A549 (cell line): ENCODE results near the gene GPBP1.

ENCODE experiments used
- BHLHE40 ChIP-seq: IDR thresholded peaks from 2 replicates; pipeline ENCODE4 v1.6.1; 2012; ENCODE audit warnings: low read depth, low read length, inconsistent platforms
- CEBPB ChIP-seq, 2 experiments: fragments of >200 bp in 1 of 2; sonication (Bioruptor Twin) in 1 of 2; formaldehyde crosslinking in 1 of 2; IDR thresholded peaks; 2 replicates each; pipeline ENCODE4 v1.6.1; 2012 to 2016
- EP300 ChIP-seq, 2 experiments: fragments of >200 bp; sonication (Bioruptor Twin); formaldehyde crosslinking; IDR thresholded peaks; 2 replicates in 1 of 2; 3 replicates in 1 of 2; pipeline ENCODE4 v1.6.1; 2016 to 2017
- FOSB ChIP-seq: fragments of 250-450 bp; sonication (Bioruptor Pico); IDR thresholded peaks from 2 replicates; pipeline ENCODE4 v1.5.0; 2020; ENCODE audit warnings: mild to moderate bottlenecking, moderate library complexity
- FOSL2 ChIP-seq, 2 experiments: fragments of 450-650 bp in 1 of 2; fragments of >200 bp in 1 of 2; sonication (Bioruptor Twin) in 1 of 2; formaldehyde crosslinking; IDR thresholded peaks; 2 replicates each; pipeline versions ENCODE4 v1.5.0 to v1.6.1; 2016 to 2020; ENCODE audit warnings: mild to moderate bottlenecking in 1 of 2, moderate library complexity in 1 of 2
- KDM1A ChIP-seq: fragments of 200-600 bp; sonication (generic); IDR thresholded peaks from 2 replicates; pipeline ENCODE4 v1.6.1; 2016; ENCODE audit warnings: low read depth, mild to moderate bottlenecking
- MAFK ChIP-seq: fragments of 450-650 bp; IDR thresholded peaks from 2 replicates; pipeline ENCODE4 v1.6.1; 2014; ENCODE audit not compliant: partially characterized antibody
- POLR2A ChIP-seq: IDR thresholded peaks from 2 replicates; pipeline ENCODE4 v1.6.1; 2012; ENCODE audit warnings: mild to moderate bottlenecking, low read length
- ZFP36 ChIP-seq: fragments of 450-650 bp; IDR thresholded peaks from 2 replicates; pipeline ENCODE4 v1.6.1; 2014; ENCODE audit warnings: borderline replicate concordance; ENCODE audit not compliant: partially characterized antibody
- TF ChIP-seq, protein P1 (sequence below): fragments of >200 bp; sonication (Bioruptor Twin); formaldehyde crosslinking; IDR thresholded peaks from 3 replicates; pipeline ENCODE4 v1.5.1; 2016
- TF ChIP-seq, protein P2 (sequence below): fragments of 200-600 bp; sonication (generic); IDR thresholded peaks from 2 replicates; pipeline ENCODE4 v1.6.1; 2016; ENCODE audit warnings: antibody characterized with exemption, mild to moderate bottlenecking, moderate library complexity

DNA sequence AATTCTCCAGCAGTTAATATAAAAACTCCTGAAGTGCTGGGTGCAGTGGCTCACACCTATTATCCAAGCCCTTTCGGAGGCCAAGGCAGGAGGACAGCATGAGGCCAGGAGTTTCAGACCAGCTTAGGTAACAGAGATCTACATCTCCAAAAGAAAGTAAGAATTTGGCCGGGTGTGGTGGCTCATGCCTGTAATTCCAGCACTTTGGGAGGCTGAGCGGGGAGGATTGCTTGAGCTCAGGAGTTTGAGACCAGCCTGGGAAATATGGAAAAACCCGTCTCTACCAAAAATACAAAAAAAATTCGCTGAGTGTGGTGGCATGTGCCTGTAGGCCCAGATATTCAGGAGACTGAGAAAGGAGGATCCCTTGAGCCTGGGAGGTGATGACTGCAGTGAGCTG is 6.7 kb upstream of the GPBP1 start:
- no peak for TF ChIP-seq POLR2A
- no peak for TF ChIP-seq CEBPB (IDR thresholded peaks at IDR 0.05)
- no peak for TF ChIP-seq ZFP36
- TF ChIP-seq, protein P1, sequence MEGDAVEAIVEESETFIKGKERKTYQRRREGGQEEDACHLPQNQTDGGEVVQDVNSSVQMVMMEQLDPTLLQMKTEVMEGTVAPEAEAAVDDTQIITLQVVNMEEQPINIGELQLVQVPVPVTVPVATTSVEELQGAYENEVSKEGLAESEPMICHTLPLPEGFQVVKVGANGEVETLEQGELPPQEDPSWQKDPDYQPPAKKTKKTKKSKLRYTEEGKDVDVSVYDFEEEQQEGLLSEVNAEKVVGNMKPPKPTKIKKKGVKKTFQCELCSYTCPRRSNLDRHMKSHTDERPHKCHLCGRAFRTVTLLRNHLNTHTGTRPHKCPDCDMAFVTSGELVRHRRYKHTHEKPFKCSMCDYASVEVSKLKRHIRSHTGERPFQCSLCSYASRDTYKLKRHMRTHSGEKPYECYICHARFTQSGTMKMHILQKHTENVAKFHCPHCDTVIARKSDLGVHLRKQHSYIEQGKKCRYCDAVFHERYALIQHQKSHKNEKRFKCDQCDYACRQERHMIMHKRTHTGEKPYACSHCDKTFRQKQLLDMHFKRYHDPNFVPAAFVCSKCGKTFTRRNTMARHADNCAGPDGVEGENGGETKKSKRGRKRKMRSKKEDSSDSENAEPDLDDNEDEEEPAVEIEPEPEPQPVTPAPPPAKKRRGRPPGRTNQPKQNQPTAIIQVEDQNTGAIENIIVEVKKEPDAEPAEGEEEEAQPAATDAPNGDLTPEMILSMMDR = no peak
- TF ChIP-seq EP300 (IDR thresholded peaks at IDR 0.05) = no peak
- TF ChIP-seq MAFK = no peak
- TF ChIP-seq, protein P2, sequence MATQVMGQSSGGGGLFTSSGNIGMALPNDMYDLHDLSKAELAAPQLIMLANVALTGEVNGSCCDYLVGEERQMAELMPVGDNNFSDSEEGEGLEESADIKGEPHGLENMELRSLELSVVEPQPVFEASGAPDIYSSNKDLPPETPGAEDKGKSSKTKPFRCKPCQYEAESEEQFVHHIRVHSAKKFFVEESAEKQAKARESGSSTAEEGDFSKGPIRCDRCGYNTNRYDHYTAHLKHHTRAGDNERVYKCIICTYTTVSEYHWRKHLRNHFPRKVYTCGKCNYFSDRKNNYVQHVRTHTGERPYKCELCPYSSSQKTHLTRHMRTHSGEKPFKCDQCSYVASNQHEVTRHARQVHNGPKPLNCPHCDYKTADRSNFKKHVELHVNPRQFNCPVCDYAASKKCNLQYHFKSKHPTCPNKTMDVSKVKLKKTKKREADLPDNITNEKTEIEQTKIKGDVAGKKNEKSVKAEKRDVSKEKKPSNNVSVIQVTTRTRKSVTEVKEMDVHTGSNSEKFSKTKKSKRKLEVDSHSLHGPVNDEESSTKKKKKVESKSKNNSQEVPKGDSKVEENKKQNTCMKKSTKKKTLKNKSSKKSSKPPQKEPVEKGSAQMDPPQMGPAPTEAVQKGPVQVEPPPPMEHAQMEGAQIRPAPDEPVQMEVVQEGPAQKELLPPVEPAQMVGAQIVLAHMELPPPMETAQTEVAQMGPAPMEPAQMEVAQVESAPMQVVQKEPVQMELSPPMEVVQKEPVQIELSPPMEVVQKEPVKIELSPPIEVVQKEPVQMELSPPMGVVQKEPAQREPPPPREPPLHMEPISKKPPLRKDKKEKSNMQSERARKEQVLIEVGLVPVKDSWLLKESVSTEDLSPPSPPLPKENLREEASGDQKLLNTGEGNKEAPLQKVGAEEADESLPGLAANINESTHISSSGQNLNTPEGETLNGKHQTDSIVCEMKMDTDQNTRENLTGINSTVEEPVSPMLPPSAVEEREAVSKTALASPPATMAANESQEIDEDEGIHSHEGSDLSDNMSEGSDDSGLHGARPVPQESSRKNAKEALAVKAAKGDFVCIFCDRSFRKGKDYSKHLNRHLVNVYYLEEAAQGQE = no peak
- TF ChIP-seq FOSL2 (IDR thresholded peaks at IDR 0.05) = no peak
- no peak for TF ChIP-seq FOSL2 (CRISPR knock-in tag; IDR thresholded peaks at IDR 0.05)
- no peak for TF ChIP-seq KDM1A
- TF ChIP-seq BHLHE40 = no peak
- TF ChIP-seq FOSB (CRISPR knock-in tag) = no peak
